ENCODE results near the gene SP7. TPM values are rescaled to one million over a fixed set of nuclear protein-coding genes. Genes with fewer than 3 reads are reported as not detected.

Gene SP7
- total and polyA plus RNA-seq, 2 experiments from 2014 or later = 0.17 TPM; not detected in 1

DNA sequence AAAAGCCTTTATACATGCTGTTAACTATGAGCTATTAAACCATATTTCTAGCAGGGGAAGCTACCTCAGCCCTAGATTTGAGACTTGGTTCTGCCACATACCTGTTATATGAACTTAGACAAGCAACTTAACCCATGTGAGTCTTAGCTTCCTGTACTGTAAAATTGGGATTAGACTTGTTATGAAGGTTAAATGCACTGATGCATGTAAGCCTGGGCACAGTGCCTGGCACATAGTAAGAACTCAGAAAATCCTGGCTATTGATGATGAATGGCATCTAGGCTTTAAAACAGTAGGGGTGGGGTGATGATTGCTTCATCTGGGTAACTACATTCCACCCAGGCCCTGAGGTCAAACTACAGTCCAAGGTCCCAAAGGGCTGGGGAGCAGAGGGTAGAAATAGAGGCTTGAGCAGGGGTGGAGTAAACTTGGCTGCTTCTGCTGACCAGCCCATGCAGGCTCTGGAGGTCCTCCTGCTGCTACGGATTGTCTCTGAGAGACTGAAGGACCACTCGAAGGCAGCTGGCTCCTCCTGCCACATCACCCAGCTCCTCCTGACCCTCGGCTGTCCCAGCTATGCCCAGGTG is 56.8 kb downstream of the SP7 start:
- H3K4me3 ChIP-seq = no peak overlapping the region
- TF ChIP-seq ZNF331 (CRISPR knock-in tag; IDR thresholded peaks at IDR 0.05; ENCODE audit: low read depth) = no peak
- TF ChIP-seq STAT1 (IDR thresholded peaks at IDR 0.05; ENCODE audit: unreplicated experiment) = no peak
- no peak for TF ChIP-seq POLR2AphosphoS5 (IDR thresholded peaks at IDR 0.05; ENCODE audit: low read depth)
- no peak for TF ChIP-seq JUNB (IDR thresholded peaks at IDR 0.05; ENCODE audit: unreplicated experiment)
- TF ChIP-seq EZH2 (IDR thresholded peaks at IDR 0.05; ENCODE audit: low read depth, unreplicated experiment) = no peak
- no peak for TF ChIP-seq ZNF114 (CRISPR knock-in tag; IDR thresholded peaks at IDR 0.05)
- TF ChIP-seq, protein P1, sequence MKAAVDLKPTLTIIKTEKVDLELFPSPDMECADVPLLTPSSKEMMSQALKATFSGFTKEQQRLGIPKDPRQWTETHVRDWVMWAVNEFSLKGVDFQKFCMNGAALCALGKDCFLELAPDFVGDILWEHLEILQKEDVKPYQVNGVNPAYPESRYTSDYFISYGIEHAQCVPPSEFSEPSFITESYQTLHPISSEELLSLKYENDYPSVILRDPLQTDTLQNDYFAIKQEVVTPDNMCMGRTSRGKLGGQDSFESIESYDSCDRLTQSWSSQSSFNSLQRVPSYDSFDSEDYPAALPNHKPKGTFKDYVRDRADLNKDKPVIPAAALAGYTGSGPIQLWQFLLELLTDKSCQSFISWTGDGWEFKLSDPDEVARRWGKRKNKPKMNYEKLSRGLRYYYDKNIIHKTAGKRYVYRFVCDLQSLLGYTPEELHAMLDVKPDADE (IDR thresholded peaks at IDR 0.05) = no peak
- TF ChIP-seq, protein P2, sequence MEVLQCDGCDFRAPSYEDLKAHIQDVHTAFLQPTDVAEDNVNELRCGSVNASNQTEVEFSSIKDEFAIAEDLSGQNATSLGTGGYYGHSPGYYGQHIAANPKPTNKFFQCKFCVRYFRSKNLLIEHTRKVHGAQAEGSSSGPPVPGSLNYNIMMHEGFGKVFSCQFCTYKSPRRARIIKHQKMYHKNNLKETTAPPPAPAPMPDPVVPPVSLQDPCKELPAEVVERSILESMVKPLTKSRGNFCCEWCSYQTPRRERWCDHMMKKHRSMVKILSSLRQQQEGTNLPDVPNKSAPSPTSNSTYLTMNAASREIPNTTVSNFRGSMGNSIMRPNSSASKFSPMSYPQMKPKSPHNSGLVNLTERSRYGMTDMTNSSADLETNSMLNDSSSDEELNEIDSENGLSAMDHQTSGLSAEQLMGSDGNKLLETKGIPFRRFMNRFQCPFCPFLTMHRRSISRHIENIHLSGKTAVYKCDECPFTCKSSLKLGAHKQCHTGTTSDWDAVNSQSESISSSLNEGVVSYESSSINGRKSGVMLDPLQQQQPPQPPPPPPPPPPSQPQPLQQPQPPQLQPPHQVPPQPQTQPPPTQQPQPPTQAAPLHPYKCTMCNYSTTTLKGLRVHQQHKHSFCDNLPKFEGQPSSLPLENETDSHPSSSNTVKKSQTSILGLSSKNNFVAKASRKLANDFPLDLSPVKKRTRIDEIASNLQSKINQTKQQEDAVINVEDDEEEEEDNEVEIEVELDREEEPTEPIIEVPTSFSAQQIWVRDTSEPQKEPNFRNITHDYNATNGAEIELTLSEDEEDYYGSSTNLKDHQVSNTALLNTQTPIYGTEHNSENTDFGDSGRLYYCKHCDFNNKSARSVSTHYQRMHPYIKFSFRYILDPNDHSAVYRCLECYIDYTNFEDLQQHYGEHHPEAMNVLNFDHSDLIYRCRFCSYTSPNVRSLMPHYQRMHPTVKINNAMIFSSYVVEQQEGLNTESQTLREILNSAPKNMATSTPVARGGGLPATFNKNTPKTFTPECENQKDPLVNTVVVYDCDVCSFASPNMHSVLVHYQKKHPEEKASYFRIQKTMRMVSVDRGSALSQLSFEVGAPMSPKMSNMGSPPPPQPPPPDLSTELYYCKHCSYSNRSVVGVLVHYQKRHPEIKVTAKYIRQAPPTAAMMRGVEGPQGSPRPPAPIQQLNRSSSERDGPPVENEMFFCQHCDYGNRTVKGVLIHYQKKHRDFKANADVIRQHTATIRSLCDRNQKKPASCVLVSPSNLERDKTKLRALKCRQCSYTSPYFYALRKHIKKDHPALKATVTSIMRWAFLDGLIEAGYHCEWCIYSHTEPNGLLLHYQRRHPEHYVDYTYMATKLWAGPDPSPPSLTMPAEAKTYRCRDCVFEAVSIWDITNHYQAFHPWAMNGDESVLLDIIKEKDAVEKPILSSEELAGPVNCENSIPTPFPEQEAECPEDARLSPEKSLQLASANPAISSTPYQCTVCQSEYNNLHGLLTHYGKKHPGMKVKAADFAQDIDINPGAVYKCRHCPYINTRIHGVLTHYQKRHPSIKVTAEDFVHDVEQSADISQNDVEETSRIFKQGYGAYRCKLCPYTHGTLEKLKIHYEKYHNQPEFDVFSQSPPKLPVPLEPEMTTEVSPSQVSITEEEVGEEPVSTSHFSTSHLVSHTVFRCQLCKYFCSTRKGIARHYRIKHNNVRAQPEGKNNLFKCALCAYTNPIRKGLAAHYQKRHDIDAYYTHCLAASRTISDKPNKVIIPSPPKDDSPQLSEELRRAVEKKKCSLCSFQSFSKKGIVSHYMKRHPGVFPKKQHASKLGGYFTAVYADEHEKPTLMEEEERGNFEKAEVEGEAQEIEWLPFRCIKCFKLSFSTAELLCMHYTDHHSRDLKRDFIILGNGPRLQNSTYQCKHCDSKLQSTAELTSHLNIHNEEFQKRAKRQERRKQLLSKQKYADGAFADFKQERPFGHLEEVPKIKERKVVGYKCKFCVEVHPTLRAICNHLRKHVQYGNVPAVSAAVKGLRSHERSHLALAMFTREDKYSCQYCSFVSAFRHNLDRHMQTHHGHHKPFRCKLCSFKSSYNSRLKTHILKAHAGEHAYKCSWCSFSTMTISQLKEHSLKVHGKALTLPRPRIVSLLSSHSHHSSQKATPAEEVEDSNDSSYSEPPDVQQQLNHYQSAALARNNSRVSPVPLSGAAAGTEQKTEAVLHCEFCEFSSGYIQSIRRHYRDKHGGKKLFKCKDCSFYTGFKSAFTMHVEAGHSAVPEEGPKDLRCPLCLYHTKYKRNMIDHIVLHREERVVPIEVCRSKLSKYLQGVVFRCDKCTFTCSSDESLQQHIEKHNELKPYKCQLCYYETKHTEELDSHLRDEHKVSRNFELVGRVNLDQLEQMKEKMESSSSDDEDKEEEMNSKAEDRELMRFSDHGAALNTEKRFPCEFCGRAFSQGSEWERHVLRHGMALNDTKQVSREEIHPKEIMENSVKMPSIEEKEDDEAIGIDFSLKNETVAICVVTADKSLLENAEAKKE (CRISPR knock-in tag; IDR thresholded peaks at IDR 0.05) = no peak
- TF ChIP-seq, protein P3, sequence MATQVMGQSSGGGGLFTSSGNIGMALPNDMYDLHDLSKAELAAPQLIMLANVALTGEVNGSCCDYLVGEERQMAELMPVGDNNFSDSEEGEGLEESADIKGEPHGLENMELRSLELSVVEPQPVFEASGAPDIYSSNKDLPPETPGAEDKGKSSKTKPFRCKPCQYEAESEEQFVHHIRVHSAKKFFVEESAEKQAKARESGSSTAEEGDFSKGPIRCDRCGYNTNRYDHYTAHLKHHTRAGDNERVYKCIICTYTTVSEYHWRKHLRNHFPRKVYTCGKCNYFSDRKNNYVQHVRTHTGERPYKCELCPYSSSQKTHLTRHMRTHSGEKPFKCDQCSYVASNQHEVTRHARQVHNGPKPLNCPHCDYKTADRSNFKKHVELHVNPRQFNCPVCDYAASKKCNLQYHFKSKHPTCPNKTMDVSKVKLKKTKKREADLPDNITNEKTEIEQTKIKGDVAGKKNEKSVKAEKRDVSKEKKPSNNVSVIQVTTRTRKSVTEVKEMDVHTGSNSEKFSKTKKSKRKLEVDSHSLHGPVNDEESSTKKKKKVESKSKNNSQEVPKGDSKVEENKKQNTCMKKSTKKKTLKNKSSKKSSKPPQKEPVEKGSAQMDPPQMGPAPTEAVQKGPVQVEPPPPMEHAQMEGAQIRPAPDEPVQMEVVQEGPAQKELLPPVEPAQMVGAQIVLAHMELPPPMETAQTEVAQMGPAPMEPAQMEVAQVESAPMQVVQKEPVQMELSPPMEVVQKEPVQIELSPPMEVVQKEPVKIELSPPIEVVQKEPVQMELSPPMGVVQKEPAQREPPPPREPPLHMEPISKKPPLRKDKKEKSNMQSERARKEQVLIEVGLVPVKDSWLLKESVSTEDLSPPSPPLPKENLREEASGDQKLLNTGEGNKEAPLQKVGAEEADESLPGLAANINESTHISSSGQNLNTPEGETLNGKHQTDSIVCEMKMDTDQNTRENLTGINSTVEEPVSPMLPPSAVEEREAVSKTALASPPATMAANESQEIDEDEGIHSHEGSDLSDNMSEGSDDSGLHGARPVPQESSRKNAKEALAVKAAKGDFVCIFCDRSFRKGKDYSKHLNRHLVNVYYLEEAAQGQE (IDR thresholded peaks at IDR 0.05; ENCODE audit: unreplicated experiment) = no peak
- TF ChIP-seq CREB1 (CRISPR knock-in tag; IDR thresholded peaks at IDR 0.05; ENCODE audit: low read depth) = no peak
- no peak for TF ChIP-seq NANOG (IDR thresholded peaks at IDR 0.05; ENCODE audit: borderline replicate concordance)
- no peaks in the 10 kb centered on the region; the same call in none of the 2 replicates for H4K20me1 ChIP-seq (replicated peaks; ENCODE audit: insufficient read depth)
- no peaks in the 10 kb centered on the region for H3K4me1 ChIP-seq (ENCODE audit: insufficient read depth)
- no peak overlapping the region for H3K27ac Mint-ChIP-seq
- H3K36me3 ChIP-seq (ENCODE audit: insufficient read depth) = peaks cover 64% of the 10 kb centered on the region
- DNase-seq (ENCODE audit: low spot score) (no peak), ATAC-seq (no peak)
- H3K9me2 ChIP-seq (ENCODE audit: insufficient read depth) = no peaks in the 10 kb centered on the region
- H3K27ac ChIP-seq (ENCODE audit: low read depth) = no peak overlapping the region
- no peak overlapping the region for H3K4me2 ChIP-seq
- no peak overlapping the region for H2AFZ ChIP-seq
- peaks cover 2% of the 10 kb centered on the region for H3K27me3 Mint-ChIP-seq (ENCODE audit: insufficient read depth, low read depth, poor library complexity)
- 0 out of 2 replicates have a peak, but pooled peaks cover 4% of the 10 kb centered on the region for H3F3A ChIP-seq (replicated peaks; ENCODE audit: low read depth)
- peaks cover 89% of the 10 kb centered on the region for H3K36me3 Mint-ChIP-seq (ENCODE audit: low read depth)
- no peak overlapping the region for H3K4me3 Mint-ChIP-seq
- no peaks in the 10 kb centered on the region; the same call in 2 of the 3 replicates for H3K4me1 Mint-ChIP-seq
- no peaks in the 10 kb centered on the region for H3K27me3 ChIP-seq (ENCODE audit: insufficient read depth)
- H3K79me2 ChIP-seq (replicated peaks; ENCODE audit: insufficient read depth) = no peaks in the 10 kb centered on the region
- H3K9me3 Mint-ChIP-seq = no peaks in the 10 kb centered on the region
